ENCODE results near the gene ATXN7L1. TPM values are rescaled to one million over a fixed set of nuclear protein-coding genes. Genes with fewer than 3 reads are reported as not detected.

The ATXN7L1 gene
- polyA plus RNA-seq, 4 donors: 8.4 to 13.7 (median 11.8) TPM

DNA sequence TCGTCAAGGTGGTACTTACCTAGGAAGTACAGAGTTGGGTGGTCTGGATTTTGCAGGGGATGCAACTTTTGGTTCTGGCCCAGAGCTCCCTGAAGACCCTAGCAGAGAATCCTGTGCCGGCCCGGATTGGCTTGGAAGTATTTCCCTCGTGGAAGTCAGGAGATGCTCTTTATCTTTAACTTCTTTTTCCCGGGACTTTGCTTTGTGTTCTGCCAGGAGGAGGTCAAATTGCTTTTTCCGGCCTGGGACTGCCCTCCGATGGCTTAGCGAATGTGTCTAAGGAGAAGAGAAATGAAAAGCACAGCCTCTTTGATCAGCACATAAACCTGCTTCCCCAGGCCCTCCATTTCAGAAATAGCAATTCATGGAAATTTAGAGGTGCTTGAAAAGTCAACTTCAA, 238.1 kb downstream of the ATXN7L1 start:
- no peak for DNase-seq (ENCODE audit: low read depth in 4 of 4, low spot score in 2 of 4)

DNA sequence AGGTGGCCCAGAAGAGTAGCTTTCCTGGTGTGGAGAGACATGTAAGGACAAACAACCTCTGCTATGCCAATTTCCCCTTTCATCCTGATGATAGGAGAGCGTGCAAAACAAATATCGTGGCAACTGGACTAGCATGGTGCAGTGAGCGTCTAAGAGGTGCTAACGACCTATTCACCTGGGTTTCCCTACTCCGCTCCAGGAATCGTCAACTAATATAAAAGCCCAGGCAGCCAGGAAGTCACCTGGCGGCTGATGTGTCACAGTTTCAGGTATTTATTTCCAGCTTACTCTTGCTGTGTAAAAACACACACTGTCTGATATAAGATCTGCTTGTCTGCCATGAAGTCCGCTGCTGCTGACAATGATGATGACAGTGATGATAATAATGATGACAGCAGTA, 238.6 kb downstream of the ATXN7L1 start:
- no peak for DNase-seq (ENCODE audit: low read depth in 4 of 4, low spot score in 2 of 4)

DNA sequence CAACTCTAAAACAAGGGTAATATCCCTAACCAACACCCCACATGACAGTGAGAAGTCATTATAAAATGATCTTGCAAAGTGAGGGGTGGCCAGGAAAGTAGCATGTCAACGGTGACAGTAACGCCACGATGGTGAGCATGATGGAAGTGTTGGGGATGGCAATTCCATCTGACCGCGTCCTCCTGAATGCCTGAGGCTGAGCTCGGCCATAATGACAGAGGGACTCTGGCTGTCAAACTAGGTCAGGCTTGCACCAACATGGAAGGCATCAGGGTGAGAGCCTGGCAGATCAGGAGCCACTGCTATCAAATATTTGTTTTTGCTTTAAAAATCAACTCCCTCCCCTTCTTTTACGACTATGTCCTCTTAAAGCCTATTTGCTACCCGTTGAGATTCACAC, 239.4 kb downstream of the ATXN7L1 start:
- no peak for DNase-seq (ENCODE audit: low read depth in 4 of 4, low spot score in 2 of 4)

DNA sequence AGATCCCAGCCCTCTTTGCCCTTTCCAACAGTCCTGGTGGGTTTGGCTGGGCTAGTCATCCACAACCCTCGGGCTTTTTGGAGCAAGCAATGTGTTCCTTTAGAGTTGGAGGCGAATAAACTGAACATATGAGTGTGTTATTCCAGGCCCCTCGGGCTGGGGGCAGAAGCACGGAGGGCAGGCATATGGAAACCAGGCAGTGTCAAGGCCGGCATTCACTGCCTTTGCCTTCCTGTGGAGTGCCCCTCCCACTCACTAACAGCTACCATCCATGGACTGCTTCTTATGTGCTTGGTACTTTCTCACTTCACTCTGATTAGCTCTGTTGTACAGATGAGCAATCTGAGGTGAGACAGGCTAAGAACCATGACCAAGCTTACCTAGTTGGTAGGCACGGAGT, 241.2 kb downstream of the ATXN7L1 start:
- DNase-seq (ENCODE audit: low read depth in 4 of 4, low spot score in 2 of 4): no peak

DNA sequence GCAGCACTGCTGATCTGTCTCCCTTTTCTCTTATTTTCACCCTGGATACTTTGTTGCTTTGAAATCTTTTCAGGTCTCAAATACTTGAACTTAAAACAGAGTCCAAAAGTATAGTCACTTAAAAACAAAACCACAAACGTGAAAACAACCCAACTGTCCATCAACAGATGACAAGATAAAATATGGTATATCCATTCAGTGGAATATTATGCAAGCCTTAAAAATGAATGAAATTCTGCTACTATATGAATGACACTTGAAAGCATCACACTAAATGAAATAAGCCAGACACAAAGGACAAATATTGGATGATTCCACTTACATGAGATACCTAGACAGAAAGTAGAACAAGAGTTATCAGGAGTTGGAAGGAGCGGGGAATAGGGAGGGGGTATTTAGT, 250.4 kb downstream of the ATXN7L1 start:
- no peak for DNase-seq (ENCODE audit: low read depth in 4 of 4, low spot score in 2 of 4)

DNA sequence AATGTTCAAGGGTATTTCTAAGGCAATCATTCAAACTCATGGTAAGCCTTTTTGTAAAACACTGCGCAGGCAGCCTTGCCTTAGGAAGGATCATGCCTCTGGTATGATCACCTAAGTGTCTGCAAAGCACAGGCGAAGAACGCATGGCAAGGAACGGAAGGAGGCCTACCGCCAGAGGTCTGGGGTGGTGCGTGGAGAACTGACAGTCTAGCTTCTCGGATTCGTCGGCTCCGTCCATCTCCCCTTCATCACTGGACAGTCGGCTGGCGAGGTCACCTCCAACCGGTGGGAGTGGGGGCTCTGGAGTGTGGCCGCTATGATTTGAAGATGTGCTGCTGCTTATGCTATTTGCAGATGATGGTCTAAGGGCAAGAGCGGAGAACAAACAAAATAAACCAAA, 252.5 kb downstream of the ATXN7L1 start:
- DNase-seq (ENCODE audit: low read depth in 4 of 4, low spot score in 2 of 4): no peak

DNA sequence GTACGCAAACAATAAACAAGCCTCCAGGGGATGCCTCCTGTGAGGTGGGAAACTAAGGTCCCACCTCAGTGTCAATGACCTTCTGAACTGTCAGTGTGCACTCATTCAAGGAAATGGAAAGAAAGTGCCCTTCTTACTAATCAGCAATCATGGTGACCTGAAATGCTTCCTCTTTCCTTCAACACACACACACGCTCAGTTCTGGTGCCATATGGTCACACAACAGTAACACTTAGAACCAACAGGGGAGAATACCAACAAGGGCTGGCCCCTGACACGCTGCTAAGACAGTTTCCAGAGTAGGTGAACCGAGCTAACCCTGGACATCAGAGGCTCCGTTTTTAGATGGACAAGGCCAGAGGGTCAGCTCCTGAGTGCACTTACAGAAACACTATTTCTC, 253.0 kb downstream of the ATXN7L1 start:
- no peak for DNase-seq (ENCODE audit: low read depth in 4 of 4, low spot score in 2 of 4)

DNA sequence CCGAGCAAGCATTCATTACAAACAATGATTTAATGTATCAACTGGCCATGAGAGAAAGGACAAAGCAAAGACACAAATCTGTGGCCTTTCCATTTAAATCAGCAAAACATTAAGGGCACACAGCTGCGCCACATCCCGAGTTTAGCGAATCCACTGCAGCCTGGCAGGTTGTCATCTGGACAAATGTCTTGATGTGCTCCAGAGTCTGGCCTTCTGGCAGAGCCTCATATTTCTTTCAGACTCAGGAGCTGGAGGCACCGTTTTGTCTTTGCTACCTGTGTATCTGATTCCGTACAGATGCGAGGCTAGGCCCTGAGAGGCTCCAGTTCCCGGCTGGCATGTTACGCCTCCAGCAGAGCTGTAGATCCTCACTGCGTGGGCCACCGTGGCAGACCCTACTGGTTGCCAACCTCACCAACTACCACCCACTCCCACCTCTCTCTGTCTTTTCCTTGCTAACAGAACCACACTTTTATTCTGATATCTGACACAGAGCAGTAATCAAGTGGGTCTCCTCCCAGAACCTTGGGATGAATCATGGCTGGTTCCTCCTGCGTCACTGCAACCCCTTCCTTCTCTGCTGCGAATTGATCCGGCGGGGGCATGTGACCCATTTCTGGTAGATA, 254.2 kb downstream of the ATXN7L1 start:
- no peak for DNase-seq (ENCODE audit: low read depth in 4 of 4, low spot score in 2 of 4)

DNA sequence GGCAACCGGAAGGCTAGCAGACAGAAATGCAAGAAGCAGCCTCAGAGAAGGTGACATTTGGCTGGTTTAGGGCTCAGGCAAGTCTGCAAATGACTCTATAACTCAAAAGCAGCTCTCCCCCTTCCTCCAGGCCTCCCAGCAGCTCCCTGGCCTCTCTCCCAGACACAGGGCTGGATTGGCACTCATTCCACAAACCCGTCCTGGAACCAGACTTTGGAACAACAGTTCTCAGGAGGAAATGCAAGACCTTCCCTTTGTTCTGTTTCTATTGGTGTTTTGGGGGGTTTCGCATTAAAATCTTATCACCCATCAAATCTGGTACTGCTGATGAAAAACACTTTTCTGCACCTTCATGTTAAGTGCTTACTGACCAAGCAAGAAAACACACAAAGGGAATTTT, 254.8 kb downstream of the ATXN7L1 start:
- no peak for DNase-seq (ENCODE audit: low read depth in 4 of 4, low spot score in 2 of 4)

DNA sequence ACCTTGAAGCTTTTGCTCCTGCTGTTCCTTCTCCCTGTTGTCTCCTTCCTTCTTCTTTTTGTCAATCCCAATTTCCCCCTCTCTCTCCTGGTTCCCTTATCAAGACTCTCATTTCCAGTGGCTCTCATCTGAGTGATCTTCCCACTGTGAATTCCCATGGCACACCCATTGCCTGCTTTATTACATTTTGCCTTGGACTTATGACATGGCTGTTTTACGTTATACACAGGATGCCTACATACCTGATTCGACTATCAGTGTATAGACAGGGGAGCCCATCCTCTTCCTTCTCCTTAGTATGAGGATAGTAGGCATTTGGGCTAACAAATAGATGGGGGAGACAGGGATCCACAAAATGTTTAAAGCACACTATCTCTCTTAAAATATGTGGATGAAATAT, 255.2 kb downstream of the ATXN7L1 start:
- DNase-seq (ENCODE audit: low read depth in 4 of 4, low spot score in 2 of 4): no peak

DNA sequence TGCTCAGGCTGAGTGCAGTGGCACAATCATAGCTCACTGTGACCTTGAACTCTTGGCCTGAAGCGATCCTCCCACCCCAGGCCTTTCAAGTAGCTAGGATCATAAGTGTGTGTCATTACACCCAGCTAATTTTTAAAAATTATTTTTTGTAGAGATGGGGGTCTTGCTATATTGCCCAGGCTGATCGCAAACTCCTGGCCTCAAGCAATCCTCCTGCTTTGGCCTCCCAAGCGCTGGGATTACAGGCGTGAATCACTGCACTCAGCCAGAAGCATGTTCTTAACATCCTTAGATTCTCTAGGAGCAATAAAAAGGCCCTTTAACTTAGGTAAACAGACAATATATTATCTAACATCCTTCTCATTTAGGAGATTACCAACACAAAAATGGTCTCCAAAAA, 256.8 kb downstream of the ATXN7L1 start:
- no peak for DNase-seq (ENCODE audit: low read depth in 4 of 4, low spot score in 2 of 4)

DNA sequence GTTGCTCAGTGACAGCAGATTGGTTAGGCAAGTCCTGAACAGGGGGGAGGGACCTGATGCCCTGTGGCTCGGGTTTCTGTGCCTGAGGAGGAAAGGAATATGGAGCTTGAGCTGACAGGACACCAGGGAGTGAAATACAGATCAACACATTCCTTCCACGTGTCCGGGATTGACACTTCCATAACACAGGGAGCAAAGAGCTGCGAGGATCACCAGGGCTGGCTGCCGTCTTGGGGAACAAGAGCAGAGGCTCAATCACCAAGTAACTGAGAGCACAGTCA, 258.4 kb downstream of the ATXN7L1 start:
- no peak for DNase-seq (ENCODE audit: low read depth in 4 of 4, low spot score in 2 of 4)

DNA sequence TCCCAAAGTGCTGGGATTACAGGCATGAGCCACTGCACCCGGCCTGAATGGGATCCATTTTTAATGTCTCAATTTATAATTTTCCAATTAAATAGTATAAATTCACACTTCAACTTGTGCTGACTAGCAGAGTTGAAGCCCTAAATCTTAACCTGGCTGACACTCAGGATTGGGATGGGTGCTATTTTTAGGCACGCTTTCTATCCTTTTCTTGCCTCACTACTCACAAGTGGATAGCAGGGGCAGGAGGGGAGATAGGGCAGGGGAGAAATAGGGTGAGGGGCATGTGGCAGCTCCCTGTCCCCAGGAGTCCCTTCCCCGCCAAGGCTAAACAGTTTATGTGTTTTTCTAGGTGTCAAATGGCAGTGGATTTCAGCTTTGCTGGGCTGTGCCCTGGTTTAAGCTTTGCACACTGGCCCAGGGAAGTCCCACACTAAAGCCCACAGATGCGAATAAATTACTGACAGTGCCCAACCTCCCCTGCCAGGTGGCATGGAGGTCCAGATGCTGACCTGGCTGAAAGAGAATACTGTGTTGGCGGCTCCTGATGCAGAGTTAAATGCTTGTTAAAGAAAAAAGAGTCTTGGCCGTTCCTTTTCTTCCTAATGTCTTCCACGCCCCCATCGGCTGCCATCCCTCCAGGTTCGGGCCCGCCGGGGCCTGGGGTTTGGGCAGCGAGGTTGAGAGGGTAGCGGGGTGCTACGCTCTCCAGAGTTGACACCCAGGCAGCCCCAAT, 259.0 kb downstream of the ATXN7L1 start:
- DNase-seq (ENCODE audit: low read depth in 4 of 4, low spot score in 2 of 4): peak in 1 of 4 donors; percentile 36

DNA sequence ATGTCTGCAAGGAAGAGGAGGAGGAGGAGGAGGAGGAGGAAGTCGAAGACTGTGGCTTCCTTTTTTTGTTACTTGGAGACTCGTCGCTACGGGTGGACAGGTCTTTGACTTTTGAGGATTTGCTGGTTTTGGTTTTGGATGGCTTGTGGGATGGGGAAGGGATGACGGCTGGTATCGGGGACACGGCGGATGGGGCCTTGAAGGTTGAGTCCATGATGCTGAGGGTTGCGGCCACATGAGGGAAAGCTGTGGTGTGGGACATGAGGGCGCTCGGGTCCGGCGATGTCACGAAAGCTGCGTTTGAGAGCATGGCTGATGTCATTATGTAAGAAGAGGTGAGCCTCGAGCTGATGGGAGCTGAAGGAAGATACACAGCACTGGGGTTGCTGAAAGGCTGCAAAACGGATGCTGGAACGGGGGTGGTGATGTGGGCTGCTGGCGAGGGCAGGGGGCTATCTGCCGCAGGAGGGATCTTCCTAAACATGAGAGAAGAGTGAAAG, 262.0 kb downstream of the ATXN7L1 start:
- DNase-seq (ENCODE audit: low read depth in 4 of 4, low spot score in 2 of 4): no peak

DNA sequence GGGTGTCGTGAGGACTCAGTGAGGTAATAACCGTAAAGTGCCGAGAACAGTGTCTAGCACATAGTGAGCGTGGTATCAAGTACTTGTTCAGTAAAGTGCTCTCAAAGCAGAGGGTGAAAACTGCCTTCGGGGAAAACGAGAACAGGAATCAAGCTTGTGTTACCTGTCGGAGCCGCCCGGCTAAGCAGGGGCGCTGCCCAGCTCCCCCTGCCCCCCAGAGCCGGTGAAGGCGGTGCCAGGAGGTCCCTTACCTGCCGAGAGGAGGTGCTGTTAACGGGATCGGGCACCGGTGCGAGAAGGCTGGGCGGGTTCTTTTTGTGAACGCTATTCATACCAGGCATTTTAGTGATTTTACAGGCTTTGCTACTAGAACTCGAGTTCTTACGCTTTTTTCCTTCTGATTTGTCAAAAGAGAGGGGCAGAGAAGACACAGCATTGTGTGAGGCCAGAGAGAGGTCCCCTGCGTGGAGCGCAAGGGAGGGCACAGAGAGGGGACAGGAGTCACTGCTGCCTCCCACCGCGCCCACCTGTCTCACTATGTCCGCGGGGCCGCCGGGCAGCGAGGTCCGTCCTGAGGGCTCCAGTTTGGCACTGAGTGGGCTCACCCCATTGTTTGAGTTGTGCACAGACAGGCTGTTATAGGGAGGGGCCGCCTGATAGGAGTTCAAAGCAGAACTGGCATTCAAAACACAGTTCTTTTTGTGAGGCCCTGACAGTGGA, 262.6 kb downstream of the ATXN7L1 start:
- no peak for DNase-seq (ENCODE audit: low read depth in 4 of 4, low spot score in 2 of 4)

DNA sequence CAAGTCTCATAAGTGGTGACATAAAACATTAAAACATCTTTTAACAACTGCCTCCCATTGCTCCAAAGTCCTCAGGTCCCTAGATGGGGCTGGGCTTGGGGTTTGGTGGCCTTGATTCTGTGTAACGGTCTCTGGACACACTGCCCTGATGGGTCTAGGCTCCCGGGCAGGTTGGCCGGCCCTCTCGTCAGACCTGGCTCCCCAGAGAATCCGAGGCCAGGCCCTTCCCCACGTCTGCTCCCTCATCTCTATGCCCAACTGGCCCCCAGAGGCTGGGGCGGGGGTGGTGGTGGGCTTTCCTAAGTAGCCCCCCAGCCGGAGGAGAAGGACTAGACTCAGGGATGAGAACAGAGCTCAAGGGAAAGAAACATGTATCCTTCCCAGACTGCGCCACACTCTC, 263.6 kb downstream of the ATXN7L1 start:
- no peak for DNase-seq (ENCODE audit: low read depth in 4 of 4, low spot score in 2 of 4)

DNA sequence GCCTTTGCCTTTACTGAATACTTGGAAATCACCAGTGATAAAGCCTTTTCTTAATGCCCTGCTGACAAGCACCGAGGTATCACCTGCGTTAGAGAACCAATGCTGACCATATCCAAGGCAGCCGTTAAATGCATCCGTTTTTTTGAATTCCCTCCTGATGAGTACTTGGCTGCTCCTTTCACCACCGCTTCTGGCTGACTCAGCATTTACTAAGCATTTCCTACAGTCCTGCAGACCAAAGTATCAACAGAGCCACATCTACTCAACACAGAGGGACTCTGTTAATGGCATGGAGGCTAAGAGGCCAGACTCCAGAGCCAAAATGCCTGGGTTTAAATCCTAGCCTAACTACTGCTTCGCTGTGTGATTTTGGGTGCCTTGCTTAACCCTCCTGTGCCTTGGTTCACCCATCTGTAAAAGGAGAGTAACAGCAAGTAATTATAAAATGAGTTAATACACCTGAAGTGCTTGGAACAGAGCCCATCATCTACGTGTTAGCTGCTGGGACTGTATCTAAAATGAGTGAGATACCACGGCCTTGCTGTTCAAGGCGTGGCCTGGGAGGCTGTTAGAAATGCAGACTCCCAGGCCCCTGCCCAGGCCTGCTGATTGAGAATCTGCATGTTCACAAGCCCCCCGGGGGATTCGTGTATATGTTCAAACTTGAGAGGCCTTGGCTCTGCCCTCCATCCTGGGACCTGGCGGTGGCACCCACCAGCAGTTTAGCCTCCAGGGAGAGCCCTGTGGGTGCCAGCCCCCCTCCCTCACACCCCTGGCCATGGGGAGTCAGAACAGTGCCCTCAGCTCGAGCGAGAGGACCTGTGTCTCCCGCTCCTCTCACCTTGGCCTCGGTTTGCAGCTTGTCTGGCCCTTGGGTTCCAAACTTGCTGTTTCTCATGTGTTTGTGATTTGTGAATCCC, 264.3 kb downstream of the ATXN7L1 start:
- no peak for DNase-seq (ENCODE audit: low read depth in 4 of 4, low spot score in 2 of 4)

DNA sequence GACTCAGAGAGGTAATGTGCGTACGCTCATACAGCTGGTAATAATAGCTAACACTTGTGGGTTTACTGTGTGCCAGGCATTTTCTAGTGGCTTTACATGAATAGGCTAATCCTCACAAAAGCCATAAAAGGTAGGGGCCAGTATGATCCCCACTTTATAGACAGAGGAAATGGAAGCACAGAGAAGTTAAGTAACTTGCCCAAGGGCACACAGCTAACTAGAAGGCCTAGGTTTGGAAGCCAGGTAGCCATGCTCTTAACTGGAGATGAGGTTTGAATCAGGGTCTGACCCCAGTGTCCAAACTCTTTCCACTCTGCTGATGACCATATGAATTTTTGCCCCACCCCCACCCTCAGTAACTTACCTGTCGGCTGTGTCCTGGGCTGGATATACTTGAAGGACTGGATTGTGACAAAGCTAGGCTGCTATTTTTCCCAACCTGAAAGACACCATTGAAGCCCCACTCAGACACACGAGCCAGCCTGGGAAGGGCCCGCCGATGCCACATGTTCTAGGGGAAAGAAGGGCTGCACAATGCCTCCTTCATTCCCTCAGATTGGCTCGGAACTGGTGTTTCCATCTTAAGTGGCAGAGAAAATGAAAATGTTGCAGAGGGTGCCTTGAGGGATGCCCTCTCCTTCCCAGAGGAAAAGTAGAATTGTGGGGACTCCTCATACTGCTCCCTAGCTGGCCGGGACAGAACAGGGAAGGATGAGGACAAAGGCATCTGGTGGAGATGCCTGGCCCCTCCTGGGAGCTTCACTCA, 266.1 kb downstream of the ATXN7L1 start:
- no peak for DNase-seq (ENCODE audit: low read depth in 4 of 4, low spot score in 2 of 4)

DNA sequence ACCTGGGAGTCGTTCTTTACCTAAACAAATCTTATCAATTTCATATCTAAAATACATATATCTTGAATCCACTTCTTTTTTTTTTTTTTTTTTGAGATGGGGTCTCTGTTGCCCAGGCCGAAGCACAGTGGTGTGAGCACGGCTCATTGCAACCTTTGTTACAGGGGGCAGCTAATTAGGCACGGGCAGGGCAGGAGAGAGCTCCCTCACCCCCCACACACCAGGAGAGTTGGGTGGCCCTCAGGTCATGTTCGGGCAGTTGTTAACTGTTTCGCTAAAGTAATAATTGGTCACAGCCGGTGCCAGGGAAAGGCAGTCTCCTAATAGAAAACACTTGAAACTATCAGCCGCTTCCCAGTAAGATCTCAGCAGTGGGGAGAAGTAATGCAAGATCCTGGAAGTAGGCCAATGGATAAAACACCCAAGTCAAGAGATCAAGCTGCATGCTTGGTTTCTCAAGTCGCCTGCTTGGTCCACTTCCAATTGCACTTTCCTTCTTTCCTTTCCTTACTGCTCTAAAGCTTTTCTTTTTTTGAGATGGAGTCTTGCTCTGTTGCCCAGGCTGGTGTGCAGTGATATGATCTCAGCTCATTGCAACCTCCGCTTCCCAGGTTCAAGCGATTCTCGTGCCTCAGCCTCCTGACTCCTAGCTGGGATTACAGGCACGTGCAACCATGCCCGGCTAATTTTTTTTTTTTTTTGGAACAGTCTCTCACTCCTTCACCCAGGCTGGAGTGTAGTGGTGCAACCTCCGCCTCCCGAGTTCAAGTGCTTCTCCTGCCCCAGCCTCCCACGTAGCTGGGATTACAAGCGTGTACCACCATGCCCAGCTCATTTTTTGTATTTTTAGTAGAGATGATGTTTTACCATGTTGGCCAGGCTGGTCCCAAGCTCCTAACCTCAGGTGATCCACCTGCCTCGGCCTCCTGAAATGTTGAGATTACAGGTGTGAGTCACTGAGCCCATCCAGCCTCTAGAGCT, 273.8 kb downstream of the ATXN7L1 start:
- DNase-seq (ENCODE audit: low read depth in 4 of 4, low spot score in 2 of 4): no peak

All from left renal cortex interstitium (tissue), 4 donors.